GM18873 (cell line): ENCODE measurements around the gene OTOP2.

ENCODE experiments used
- ATAC-seq: cut with Tn5 transposase; IDR thresholded peaks from one replicate; pipeline ENCODE4 v1.9.1; 2021; ENCODE audit warnings: mild to moderate bottlenecking, moderate library complexity, moderate number of reproducible peaks; ENCODE audit not compliant: unreplicated experiment, low FRiP score

OTOP2 gene

DNA sequence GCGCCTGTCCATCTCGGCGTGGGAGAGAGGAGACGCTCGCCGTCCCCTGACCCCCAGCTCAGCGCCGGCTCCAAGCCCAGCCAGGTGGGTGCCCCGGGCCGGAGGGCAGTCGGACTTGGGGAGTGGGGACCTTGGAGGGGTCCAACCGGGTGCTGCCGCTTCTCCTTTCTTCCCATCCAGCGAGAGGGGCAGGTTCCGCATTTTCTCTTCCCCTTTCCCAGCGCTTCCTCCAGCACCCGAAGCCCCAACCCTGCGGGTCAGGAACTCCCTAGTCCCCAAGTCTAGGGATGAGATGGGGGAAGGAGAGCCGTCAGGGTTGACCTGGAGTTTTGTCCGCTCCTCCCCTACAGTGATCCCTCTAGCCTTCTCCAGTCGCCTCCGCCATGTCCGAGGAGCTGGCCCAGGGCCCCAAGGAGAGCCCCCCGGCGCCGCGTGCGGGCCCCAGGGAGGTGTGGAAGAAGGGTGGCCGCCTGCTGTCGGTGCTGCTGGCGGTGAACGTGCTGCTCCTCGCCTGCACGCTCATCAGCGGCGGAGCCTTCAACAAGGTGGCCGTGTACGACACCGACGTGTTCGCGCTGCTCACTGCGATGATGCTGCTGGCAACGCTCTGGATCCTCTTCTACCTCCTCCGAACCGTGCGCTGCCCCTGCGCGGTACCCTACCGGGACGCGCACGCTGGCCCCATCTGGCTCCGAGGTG lies at the start of gene OTOP2:
Gene OTOP2 (plus strand): TSS at position 24 of the 699 bp plus-strand sequence. CDS start 360 bp downstream, at position 384.
- no peak for ATAC-seq

DNA sequence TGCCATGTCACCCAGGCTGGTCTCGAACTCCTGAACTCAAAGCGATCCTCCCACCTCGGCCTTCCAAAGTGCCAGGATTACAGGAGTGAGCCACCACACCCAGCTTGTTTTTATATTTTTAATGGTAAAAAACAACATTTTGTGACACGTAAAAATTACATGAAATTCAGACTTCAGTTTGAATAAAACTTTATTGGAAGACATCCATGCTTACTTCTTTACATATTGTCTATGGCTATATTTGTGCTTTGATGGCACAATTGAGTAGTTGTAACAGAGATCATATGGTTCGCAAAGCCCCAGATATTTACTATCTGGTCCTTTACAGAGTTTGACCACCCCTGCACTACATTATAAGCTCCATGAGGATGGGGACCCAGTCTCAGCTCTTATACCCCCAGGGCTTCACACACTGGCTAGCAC lies 49.4 kb upstream of the OTOP2 start:
- no peak for ATAC-seq

GRCh38 chr17:74875155-74875976 lies 48.7 kb upstream of the OTOP2 start:
- no peak for ATAC-seq

GRCh38 chr17:74875977-74876593 lies 48.0 kb upstream of the OTOP2 start:
- ATAC-seq: no peak

DNA sequence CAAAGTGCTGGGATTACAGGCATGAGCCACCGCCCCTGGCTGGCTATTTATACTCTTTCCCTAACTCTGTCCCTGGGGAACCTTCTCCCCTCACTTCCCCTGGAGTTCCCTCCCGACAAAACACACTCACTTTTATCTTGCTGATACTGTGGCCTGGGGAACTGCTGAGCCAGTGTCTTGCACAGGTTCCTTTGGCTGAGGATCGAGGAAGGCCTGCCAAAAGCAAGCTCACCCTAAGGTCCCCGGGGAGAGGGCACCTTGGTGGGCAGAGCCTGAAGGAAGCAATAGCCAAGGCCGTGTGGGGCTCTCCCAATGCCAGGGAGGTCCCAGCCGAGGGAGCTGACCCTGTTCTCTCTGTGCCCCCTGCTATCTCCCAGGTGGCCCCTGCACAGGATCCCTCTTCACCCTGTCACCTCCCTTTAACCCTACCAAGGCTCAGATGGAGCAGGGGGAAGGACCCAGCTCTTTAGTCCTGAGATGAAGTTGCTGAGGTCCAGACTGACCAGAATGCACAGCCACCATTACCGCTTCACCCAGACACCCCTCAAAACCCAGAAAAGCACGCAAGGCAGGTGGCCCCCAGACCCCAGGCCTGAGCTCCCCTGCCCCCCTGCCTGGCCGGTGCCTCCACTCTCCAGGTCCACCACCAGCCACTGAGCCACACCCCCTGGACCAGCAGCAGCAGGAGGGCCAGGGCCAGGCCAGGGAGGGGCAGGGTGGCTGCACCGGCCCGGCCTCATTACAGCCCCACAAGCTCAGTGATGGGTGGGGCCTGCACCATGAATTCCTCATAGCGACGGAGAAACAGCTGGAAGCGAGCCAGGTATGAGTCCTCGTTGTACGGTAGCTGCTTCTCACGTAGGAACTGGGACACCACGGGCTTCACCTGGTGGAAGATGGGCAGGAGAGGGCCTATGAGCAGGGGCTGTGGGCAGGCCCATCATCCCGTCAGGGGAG lies 46.2 kb upstream of the OTOP2 start:
- no peak for ATAC-seq

DNA sequence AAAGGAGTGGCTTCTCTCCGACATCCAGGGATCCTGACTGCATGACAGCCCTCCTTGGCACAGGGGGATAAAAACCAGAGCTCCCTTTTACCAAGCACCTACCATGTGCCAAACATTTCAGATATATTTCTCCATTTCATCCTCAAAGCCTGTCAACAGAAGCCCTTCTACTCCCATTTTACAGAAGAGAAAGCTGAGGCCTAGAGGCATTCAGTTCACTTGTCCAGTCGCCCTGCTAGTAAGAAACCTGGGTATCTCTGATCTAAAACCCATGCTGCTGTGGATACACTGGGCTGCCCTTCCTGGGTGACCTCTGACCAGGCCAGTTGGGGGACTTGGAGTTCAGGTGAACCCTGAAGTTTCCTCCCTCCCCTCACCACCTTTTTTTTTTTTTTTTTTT lies 45.4 kb upstream of the OTOP2 start:
- ATAC-seq: no peak

GRCh38 chr17:74879308-74879707 lies 44.8 kb upstream of the OTOP2 start:
- no peak for ATAC-seq

GRCh38 chr17:74881073-74881472 lies 43.0 kb upstream of the OTOP2 start:
- no peak for ATAC-seq

- ATAC-seq: no peak
Observed at GRCh38 chr17:74882517-74883240, 41.4 kb upstream of the OTOP2 start.

DNA sequence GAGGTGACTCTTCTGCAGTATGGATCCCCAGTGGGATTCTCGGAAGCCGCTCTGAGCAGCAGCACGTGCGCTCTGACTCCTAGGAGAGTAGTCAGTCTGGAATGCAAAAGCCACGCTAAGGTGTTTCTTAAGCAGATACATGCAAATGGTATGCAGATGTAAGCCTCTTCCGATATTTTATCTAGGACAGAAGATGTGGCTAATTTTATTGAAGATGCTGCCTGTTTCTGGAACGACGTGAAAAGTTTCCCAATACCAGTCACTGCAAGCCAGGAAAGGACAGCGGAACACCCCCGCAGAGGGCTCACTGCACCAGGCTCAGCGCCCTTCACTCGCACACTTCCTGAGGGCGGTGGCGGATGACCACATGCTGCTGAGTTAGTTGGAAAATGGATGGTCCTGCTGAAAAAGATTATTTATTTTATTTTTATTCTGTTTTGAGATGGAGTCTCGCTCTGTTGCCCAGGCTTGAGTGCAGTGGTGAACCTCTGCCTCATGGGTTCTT lies 40.8 kb upstream of the OTOP2 start:
- ATAC-seq: no peak

DNA sequence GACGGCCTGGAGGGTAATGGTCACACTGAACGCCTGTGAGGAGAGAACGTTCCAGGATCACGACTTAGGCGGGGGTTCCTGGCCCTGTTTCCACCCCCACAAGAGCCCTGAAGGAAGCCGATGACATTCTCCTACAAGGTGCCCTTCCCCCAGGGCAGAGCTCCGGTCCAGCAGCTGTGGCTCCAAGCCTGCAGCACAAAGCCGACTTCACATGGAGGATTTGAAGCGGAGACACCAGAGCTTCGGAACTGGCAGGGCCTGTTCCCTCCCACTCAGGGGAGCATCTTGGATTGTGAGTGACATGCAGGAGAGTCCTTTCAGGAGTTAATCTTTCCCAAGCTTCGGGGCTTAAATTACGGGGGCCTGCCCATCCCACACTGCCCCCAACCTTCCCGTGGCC lies 35.6 kb upstream of the OTOP2 start:
- no peak for ATAC-seq

GRCh38 chr17:74890554-74890953 lies 33.5 kb upstream of the OTOP2 start:
- no peak for ATAC-seq

DNA sequence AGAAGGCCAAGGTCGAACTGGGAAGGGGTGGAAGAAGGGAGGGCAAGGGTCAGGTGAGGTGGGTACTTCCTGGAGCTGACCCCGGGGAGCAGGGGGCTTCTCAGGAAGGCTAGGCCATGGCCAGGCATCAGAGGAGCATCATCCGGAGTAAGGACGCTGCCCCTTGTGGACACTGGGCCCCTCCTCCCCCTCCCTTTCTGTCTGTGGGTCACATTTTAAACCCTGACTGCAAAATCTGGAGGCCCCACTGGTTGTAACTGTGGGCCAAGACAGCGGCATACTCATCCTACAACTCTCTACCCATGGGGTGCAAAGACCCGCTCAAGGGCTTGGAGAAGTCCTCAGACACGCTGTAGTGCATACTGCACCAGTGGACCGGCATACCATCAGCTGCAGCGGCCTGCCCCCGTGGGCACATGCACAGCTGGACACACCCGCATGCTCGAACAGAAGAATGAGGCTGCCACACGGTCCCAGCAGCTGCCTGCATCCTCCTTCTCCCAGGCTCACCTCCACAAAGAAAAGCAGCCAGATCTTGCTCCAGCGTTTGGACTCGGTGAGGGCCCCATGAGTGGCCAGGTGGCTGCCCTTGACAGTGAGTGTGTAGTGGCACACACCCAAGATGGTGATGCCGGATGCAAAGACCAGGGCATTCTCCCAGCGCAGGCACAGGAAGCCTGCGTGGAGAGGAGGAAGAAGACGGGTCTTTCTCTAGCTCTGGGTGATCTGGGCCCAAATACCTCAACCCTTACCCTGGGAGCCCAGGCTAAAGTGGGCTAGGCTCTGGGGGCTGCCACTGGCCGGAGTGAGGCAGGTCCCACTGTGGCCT lies 31.8 kb upstream of the OTOP2 start:
- no peak for ATAC-seq

DNA sequence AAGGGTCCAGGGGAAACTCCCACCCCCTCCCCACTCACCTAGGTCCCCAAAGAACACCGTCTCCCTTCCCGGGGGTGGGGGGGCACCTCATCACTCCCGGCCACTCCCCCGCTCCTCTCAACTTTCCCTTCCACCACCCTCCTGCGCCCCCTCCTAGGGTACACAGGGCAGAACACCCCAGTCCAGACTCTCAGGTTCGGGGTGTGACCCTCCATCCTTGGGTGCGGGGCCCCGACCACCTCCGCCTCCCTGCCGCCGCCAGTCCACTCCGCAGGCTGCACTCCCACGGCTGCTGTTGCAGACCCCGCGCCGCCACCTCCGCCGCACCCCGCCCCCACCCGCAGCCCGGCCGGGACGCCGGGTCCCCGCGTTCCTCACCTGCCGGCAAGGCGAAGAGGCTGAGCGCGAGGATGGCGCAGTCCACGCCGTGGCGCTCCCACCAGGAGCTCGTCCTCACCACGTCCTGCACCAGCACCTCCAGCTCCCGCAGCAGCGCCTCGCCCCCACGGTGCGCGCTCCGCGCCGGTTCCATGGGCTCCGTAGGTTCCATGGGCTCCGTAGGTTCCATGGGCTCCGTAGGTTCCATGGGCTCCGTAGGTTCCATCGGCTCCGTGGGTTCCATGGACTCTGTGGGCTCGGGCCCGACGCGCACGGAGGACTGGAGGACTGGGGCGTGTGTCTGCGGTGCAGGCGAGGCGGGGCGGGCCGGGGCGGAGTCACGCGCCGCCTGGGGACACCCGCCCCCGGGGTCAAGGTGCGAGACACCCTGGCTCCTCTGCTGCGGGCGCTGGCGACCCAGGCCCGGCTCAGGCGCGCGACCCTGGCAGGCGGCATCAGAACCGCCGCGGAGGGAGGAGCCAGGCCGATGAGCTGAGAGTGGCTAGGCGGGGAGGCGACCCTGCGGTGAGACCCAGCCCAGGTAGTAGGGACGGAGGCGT lies 30.8 kb upstream of the OTOP2 start, which contains the start of gene FADS6:
Gene FADS6 (minus strand): TSS at position 660 of the 938 bp plus-strand sequence. CDS start 38 bp downstream, at position 622.
- ATAC-seq: no peak

DNA sequence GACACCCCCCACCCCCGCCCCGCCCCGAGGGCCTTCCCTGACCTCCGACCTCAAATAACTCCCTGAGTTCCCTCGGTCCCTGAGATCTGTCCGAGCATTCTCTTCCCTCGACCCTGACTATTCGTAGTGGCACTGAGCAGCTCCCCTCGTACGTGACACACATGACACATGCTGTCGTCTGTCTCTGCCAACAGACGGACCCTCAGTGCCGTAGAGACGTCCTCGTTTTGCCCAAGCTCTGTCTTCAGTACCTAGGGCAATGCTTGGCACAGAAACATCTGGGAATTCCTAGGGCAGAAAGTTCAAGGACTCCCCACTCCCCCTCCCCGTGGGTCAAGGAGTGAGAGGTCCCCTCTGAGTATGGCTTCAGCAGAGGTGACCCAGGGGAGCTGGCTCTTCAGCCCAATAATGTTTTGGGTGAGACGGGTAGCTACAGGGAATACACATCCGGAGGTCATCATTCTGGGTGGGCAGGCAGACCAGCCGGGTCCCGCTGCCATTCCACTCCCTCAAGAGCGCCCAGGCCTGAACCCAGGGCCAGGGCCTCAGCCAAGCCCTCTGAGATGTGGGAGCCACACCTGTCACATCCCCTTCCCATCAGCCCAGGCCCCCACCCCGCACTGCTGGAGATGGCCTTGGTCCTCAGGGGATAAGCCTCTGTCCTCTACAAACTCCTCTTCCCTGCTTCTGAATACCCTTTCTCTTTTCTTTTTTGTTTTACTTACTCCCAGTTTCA lies 30.0 kb upstream of the OTOP2 start:
- no peak for ATAC-seq

- no peak for ATAC-seq
Observed at GRCh38 chr17:74898376-74898946, 25.6 kb upstream of the OTOP2 start.
